NCI-H2196 (cell line): ENCODE results near the gene ISCA2.
"Not testable (repeated sequence)": the region's sequence is repeated elsewhere in the genome, so short reads cannot be mapped to it uniquely, and the experiment has no call there.

Experiments used
- DNase-seq: peaks from one replicate; lab custom pipeline; 2025; ENCODE audit not compliant: unreplicated experiment; lab: John Stamatoyannopoulos, UW

Gene ISCA2

DNA sequence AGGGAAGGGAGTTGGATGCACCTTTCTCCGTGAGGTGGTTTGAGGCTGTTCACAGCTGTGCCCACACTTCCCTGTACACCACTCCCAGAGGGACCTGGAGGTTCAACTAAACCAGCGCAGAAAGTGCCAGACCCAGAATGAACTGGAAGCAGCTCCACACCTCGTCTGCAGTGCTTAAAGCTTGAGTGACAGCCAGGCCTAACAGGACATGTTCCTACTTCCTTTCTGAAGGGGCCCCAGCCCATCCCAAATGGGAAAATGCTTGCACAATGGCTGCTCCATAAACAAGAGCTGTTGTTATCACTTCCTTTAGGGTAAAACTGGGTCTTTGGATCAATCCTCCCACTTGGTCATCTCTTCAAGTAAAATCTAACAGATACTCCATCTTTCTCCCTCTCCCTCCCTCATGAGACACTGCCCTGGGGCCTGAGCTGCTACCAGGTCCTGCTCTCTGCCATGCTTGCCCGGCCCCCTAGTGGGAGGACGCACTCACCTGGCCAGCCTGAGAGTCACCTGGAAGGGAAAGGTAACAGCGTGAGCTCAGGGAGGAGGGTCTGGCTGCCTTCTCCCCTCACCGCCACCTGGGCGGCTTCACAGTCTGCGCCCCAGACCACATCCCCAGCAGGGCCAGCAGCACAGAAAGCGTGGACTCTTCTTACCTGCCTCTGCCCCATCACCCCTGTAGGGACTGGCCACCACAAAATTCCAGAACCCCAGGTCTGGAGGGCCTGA lies 33.5 kb downstream of the ISCA2 start:
- no peak for DNase-seq

DNA sequence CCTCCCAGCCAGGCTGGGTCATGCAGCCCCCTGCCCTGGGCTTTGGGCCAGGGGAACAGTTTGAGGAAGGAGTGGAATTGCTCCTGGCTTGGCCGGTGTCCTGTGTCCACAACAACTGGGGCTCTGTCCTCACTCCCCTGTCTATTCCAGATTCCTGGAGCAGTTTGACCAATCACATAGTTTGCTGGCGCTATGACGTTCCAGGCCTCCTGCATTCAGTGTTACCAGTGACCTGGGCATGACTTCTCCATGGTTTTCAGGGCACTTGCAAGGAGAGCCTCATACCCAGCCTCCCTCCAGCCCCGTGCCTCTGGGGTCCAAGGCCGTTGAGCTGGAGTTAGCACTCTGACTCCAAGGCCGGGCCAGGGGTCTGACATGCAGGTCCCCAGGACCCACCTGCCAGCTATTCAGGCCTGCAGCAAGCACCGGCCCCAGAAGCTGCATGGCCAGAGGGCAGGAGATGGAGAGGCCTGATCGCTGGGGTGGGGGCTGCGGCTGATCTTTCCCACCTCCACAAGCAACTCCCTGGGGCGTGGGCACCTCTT lies 34.2 kb downstream of the ISCA2 start:
- no peak for DNase-seq

- DNase-seq: no peak
These were observed 34.8 kb downstream of the ISCA2 start for GRCh38 chr14:74528406-74528805.

- DNase-seq: peak; percentile 80
These were observed 35.3 kb downstream of the ISCA2 start for GRCh38 chr14:74528886-74529285.

GRCh38 chr14:74531006-74531405 lies 37.4 kb downstream of the ISCA2 start:
- DNase-seq: no peak

- no peak for DNase-seq
These were observed 37.9 kb downstream of the ISCA2 start for GRCh38 chr14:74531467-74531866.

- no peak for DNase-seq
These were observed 38.7 kb downstream of the ISCA2 start for GRCh38 chr14:74532246-74532645.

GRCh38 chr14:74533576-74533975 lies 40.0 kb downstream of the ISCA2 start:
- DNase-seq: no peak

DNA sequence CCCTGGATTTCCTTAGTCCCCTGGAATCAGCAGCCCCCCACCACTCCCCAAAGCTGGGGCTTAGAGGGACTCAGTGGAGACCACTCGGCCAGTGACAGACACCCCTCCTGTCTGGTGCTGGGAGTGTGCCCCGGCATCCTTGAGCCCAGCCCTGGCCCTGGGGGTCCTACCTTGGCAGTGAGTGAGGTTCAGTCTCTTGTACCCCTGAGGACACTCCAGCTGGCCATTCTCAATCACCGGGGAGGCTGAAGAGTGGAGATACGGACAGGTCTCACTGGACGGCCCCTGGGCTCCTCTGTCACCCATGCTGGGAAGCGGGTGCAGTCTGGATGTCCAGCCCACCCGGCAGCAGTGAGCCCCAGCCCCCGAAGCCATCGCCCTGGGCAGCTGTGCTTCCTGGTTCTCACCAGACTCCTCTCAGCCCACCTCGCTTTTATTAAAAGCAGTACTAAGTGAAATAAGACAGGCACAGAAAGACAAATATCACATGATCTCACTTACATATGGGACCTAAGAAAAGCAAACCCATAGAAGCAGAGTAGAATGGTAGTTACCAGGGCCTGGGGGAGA lies 42.3 kb downstream of the ISCA2 start:
- no peak for DNase-seq

GRCh38 chr14:74536336-74536735 lies 42.8 kb downstream of the ISCA2 start:
- not testable (repeated sequence) for DNase-seq

- no peak for DNase-seq
These were observed 45.1 kb downstream of the ISCA2 start for GRCh38 chr14:74538411-74539391.

DNA sequence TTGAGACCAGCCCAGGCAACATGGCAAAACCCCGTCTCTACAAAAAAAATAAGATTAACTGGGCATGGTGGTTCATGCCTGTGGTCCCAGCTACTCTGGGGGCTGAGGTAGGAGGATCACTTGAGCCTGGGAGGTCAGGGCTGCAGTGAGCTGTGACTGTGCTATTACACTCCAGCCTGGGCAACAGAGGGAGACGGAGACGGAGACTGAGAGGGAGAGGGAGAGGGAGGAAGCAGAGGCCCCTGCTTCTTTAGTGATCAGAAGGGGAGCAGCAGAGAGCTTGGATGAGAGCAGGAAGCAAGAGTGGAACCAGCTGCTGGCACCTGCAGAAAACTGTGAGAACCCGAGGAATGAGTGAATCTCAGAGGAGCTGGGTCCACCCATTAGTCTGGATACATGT lies 45.9 kb downstream of the ISCA2 start:
- DNase-seq: no peak

- no peak for DNase-seq
These were observed 47.7 kb downstream of the ISCA2 start for GRCh38 chr14:74541225-74541624.

DNA sequence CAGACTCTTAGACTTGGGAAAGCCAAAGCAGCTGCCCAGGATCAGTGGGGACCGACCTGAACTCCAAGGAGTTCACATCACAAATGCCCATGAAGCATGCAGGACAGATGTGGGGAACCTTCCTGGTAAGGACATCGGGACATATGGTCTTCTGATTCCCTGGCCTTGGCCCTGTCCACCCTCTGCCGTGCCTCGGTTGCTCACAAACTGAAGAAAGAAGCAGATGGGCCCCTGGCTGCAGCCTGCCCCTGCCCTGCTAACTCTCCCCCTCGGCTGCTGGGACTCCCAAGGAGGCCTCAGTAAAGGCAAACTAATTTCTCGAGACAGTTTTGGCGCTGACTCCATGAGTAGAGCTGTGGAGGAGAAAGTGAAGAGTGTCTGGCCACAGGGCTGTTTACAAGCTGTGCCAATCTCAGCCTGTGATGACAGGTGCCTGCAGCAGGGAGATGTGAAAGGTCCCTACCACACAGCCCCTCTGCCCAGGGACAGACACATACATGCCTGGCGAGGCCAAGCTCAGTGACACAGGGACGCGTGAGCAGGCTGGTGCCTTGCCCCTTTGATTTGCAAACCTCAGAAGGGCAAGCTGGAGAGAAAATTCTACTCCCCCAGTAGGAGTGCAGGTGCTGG lies 48.6 kb downstream of the ISCA2 start:
- no peak for DNase-seq

DNA sequence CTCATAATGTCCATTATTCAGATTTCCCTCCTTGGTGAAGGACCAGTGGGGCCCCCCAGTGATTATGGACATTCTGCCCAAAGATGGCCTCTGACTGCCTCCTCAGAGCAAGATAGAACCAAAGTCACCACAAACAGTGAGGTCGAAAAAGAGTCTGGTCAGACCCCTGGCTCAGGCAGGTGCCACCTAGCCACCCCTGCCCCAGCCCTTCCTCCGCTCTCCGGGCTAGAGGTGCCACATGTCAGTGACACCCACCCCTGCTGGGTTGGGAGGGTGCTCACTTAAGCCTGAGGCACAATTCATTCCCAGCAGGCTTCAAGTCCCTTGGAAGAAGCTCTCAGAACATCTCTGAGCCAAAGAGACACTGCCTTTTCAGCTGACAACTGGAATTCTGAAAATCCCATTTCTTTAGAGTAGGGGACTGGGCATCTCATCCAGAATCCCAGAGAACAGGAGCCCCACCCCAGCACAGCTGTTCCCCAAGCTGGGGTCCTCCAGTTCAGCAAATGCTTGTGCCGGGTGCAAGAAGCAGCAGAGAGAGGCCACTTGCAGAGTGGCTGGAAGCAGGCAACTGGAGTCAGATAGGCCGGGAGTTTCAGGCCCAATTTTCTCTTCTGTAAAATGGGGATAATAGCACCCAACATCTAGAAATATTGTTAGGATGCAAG lies 50.3 kb downstream of the ISCA2 start:
- no peak for DNase-seq

DNA sequence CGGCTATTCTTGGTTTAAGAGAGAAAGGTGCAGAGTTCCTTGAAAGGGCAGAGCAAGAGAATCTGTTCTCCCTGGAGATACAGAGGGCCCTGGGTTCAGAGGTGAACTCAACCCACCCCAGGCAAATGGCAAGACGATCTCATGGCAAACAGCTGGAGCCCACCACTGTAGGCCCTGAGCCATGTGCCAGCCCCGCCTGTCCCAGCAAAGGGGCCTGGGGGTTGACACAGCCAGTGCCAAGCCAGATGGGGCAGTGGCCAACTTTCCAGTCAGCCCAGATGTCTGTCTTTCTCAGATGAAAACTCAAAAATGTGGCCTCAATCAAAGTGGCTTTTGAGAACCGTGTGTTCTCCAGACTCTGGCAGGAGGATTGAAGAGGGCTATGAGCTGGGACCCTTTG lies 51.8 kb downstream of the ISCA2 start:
- DNase-seq: no peak

- DNase-seq: no peak
These were observed 52.9 kb downstream of the ISCA2 start for GRCh38 chr14:74546416-74546815.
